Measurements from ENCODE around the gene MROH8.

Gene MROH8

GRCh38 chr20:37198932-37199660 is 19.7 kb upstream of the MROH8 start:
- no peak for DNase-seq

DNA sequence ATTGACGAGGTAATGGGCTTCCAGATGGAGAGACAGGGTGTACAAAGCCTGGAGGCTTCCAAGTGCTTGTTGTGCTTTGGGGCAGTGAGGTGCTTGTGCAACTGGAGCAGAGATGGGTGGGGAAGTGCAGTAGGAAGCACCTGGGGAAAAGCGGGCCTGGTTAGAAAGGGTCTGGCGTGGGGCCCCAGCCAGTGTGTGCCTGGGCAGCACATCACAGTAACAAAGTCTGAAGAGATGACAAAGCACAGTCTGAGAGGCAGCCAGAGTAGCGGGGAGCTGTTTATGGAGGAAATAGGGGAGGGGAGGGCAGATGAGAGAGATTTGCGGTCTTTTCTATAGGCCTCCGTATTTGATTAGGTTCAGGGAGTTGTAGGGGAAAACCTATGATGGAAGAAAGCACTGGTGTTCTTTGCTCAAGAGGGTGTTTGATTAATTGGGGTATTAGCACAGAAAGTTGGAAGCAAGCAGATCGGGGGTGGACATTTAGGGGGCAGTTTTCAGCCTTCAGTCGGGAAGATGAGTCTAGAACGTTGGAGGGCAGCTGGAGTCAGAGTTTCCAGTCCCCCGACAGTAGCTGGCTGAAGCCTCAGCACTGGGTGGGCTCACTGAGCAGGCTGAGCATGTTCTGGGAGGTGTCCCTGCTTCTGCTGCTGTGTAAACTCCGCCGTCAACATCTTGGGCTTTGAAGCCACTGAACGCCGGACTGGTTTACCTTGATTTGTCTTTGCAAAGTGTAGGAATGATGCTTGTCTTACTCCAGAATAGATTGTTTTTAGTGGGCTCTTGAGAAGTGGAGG is 15.5 kb upstream of the MROH8 start:
- no peak for DNase-seq

DNA sequence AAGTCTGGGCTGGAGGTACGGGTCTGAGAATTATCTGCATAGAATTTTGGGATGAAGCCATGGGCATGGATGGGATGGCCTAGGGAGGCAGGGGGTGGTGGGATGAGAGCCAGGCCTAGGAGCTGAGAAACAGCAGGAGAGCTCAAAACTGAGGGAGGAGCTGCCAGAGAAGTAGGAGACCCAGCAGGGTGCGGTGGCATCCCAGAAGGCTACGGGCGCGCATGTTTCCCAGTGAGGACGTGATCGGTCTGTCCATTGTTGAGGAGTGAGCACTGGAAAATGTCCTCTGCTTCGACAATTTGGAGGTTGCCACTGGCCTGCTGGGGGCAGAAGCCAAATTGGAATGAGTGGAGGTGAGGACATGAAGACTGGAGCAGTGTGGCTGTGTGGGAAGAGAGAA is 14.5 kb upstream of the MROH8 start:
- DNase-seq: no peak

GRCh38 chr20:37193226-37193625 is 13.9 kb upstream of the MROH8 start:
- DNase-seq: no peak

DNA sequence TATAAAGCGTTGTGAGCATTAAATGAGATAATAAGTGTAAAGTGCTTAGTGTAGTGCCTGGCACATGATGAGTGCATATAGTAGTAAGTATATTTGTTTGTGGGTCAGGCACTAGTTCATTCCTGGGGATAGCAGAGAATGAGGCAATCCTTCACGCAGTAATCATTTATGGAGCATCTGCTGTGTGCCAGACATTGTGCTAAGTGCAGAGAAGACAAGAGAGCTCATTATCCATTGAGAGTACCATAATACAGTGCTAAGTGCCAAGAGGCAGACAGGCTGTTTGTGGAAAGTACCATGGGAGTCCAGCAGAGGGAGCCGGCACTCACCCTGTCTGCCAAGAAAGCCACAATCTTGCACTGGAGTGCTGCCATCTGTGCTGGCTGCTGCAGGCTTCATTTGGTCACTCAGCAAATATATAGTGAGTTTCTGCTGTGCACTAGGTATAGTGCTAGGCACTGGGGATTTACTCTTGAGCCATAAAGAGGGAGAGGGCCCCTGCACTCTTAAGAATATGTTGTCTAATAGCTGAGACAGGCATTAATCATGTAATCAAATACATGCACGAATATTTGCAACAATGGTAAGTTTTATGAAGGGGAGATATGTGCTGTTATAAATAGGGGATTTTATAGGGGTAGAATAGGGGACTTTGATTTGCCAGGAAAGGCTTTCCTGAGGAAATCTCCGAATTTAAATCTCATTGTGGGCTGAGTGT is 12.9 kb upstream of the MROH8 start:
- DNase-seq: peak; percentile 71

DNA sequence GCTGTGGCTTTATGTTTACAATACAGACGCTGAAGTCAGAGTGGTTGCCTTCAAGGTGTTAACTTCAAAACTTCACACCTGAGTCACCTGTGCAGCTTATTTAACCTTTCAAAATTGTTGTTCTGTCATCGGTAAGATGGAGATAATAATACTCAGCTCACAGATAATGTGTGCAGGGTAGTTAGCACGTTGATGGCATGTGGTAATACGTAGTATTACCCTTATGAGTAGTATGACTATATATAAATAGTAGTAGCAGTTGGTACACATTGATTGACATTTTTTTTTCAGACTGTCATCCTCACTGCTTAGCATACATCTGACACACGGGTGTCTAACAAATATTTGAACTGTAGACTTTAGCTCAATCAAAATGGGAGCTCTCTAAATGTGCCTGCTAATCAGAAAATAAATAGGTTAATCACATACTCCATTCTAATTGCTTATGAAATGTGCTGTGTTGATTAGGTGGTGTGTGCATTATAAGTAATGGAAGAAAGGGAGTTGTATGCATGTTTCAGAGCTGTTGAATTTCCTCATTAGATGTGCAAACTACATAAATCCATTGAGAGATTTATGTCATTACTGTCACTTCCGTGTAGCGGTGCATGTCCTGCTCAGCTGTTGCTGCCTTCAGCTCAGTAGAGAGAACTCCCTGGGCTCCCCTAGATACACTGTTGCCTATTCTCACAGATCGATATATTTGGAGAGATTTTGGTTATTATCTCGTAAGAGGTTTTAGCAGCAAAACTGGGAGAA is 11.2 kb upstream of the MROH8 start:
- DNase-seq: no peak

- no peak for DNase-seq
These were observed 10.2 kb upstream of the MROH8 start for GRCh38 chr20:37189416-37190016.

- DNase-seq: no peak
These were observed 9.4 kb upstream of the MROH8 start for GRCh38 chr20:37188787-37189186.

- DNase-seq: no peak
These were observed 6.3 kb upstream of the MROH8 start for GRCh38 chr20:37185686-37186085.

GRCh38 chr20:37179683-37180524 is 556 bp upstream of the MROH8 start:
- peak; percentile 73 for DNase-seq

- DNase-seq: no peak
These were observed 6.5 kb downstream of the MROH8 start for GRCh38 chr20:37172836-37173235.

- no peak for DNase-seq
These were observed 12.5 kb downstream of the MROH8 start for GRCh38 chr20:37166867-37167266.

DNA sequence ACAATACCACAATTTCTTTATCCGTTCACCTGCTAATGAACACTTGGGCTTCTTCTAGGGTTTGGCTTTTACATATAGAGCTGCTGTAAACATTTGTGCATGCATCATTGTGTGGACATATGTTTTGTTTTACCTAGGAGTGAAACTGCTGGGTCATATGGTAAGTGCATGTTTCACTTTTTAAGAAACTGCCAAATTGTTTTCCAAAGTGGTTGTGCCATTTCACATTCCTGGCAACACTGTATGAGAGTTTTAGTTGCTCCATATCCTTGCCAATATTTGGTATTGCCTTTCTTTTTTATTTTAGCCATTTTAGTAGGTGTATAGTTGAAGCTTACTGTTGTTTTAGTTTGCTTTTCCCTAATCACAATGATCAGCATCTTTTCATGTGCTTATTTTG is 14.3 kb downstream of the MROH8 start:
- no peak for DNase-seq

DNA sequence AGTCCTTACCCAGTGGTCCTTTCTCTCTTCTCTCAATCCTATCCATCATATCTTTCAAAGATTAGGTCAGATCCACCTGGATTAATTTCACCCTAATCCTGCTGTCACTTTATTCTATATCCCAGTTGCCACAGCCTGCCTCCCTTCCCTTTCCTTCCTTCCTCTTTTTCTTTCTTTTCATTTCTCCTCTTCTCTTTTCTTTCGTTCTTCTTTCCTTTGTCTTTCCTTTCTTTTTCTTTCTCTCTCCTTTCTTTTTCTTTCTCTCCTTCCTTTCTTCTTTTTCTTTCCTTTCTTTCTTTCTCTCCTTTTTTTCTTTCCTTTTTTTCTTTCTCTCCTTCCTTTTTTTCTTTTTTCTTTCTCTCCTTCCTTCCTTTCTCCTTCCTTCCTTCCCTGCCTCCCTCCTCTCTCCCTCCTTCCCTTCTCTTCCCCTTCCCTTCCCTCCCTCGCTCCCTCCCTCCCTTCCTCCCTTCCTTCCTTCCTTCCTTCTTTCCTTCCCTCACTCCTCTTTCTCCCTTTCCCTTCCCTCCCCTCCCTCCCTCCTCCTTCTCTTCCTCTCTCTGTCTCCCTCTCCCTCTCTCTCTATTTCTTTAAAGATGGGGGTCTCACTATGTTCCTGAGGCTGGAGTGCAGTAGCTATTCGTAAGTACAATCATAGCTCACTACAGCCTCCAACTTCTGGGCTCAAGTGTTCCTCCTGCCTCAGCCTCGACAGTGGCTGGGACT is 15.4 kb downstream of the MROH8 start:
- DNase-seq: no peak

- DNase-seq: no peak
These were observed 16.7 kb downstream of the MROH8 start for GRCh38 chr20:37162646-37163045.

DNA sequence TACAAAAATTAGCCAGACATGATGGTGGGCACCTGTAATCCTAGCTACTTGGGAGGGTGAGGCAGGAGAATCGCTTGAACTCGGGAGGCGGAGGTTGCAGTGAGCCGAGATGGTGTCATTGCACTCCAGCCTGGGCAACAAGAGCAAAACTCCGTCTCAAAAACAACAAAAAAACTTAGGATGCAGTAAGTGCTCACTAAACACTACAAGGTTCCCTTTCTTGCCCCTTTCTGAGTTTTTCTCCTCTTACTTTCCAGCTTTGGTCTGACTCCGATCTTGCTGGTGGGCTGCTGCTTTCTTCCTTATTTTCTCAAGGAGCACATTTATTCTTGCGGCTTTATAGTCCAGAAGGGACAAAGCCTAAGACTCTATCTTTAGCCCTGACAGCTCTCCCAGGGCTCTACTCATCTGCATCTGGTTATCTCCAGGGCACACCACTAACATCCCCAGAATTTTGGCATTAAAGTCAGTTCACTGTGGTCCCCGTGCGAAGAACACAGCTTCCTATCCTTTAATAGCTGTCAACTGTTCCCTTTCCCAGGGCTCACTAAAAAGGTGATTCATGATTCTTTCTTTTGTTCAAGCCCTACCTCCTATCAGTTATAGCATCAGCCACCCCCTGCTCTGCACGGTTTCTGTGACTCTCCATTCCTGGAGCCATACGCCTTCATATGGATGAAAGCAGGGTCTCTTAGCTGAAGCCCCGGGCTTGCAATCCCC is 17.4 kb downstream of the MROH8 start:
- DNase-seq: no peak

- DNase-seq: no peak
These were observed 18.7 kb downstream of the MROH8 start for GRCh38 chr20:37160683-37161082.

- no peak for DNase-seq
These were observed 21.1 kb downstream of the MROH8 start for GRCh38 chr20:37158248-37158647.

GRCh38 chr20:37155987-37156386 is 23.4 kb downstream of the MROH8 start:
- no peak for DNase-seq

GRCh38 chr20:37154684-37155298 is 24.6 kb downstream of the MROH8 start:
- DNase-seq: no peak
